ENCODE results near the gene CYP4F2. TPM values are rescaled to one million over a fixed set of nuclear protein-coding genes. Genes with fewer than 3 reads are reported as not detected.
"Not testable (repeated sequence)": the region's sequence is repeated elsewhere in the genome, so short reads cannot be mapped to it uniquely, and the experiment has no call there.

The CYP4F2 gene
- total RNA-seq, 1 donor from 2014 or later, result not detected

- Mint-ChIP-seq H3K27me3 (no peaks in the 10 kb centered on the region), H3K9me3 (peaks cover 3% of the 10 kb centered on the region), H3K4me1 (ENCODE audit: unreplicated experiment) (no peaks in the 10 kb centered on the region), H3K36me3 (no peaks in the 10 kb centered on the region), H3K4me3 (no peak overlapping the region), H3K27ac (no peak overlapping the region)
- no peak for DNase-seq (ENCODE audit: extremely low spot score, unreplicated experiment)
- no peak for TF ChIP-seq CTCF (conservative IDR thresholded peaks at IDR 0.05)
Observed at GRCh38 chr19:15911599-15912235, 13.8 kb upstream of the CYP4F2 start.

- Mint-ChIP-seq H3K9me3 (peaks cover 4% of the 10 kb centered on the region), H3K4me1 (ENCODE audit: unreplicated experiment) (no peaks in the 10 kb centered on the region), H3K27ac (no peak overlapping the region), H3K27me3 (no peaks in the 10 kb centered on the region), H3K36me3 (no peaks in the 10 kb centered on the region), H3K4me3 (no peak overlapping the region)
- DNase-seq (ENCODE audit: extremely low spot score, unreplicated experiment), result no peak
- no peak for TF ChIP-seq CTCF (conservative IDR thresholded peaks at IDR 0.05)
Observed at GRCh38 chr19:15905026-15905425, 7.2 kb upstream of the CYP4F2 start.

GRCh38 chr19:15902898-15903297, 5.0 kb upstream of the CYP4F2 start:
- not testable (repeated sequence) for H3K36me3 Mint-ChIP-seq; H3K4me1 Mint-ChIP-seq (ENCODE audit: unreplicated experiment)

GRCh38 chr19:15902254-15902653, 4.4 kb upstream of the CYP4F2 start:
- Mint-ChIP-seq H3K4me1 (ENCODE audit: unreplicated experiment) (no peaks in the 10 kb centered on the region), H3K9me3 (peaks cover 4% of the 10 kb centered on the region), H3K4me3 (no peak overlapping the region), H3K27ac (no peak overlapping the region), H3K36me3 (no peaks in the 10 kb centered on the region), H3K27me3 (no peaks in the 10 kb centered on the region)
- DNase-seq (ENCODE audit: extremely low spot score, unreplicated experiment), result no peak
- TF ChIP-seq CTCF (conservative IDR thresholded peaks at IDR 0.05), result no peak

More at GRCh38 chr19:15902898-15903297, 5.0 kb upstream of the CYP4F2 start:
- not testable (repeated sequence) for H3K9me3 Mint-ChIP-seq; H3K27me3 Mint-ChIP-seq; H3K4me3 Mint-ChIP-seq; DNase-seq (ENCODE audit: extremely low spot score, unreplicated experiment); H3K27ac Mint-ChIP-seq

- no peak for DNase-seq (ENCODE audit: extremely low spot score, unreplicated experiment)
- Mint-ChIP-seq H3K9me3 (peaks cover 9% of the 10 kb centered on the region), H3K36me3 (peaks cover 4% of the 10 kb centered on the region), H3K27ac (no peak overlapping the region), H3K4me1 (ENCODE audit: unreplicated experiment) (no peaks in the 10 kb centered on the region), H3K27me3 (no peaks in the 10 kb centered on the region), H3K4me3 (no peak overlapping the region)
- TF ChIP-seq CTCF (conservative IDR thresholded peaks at IDR 0.05), result no peak
Observed at GRCh38 chr19:15900504-15900903, 2.6 kb upstream of the CYP4F2 start.

GRCh38 chr19:15900032-15900431, 2.2 kb upstream of the CYP4F2 start:
- not testable (repeated sequence) for H3K4me3 Mint-ChIP-seq; H3K27ac Mint-ChIP-seq; H3K36me3 Mint-ChIP-seq; H3K27me3 Mint-ChIP-seq; H3K4me1 Mint-ChIP-seq (ENCODE audit: unreplicated experiment); DNase-seq (ENCODE audit: extremely low spot score, unreplicated experiment)
- peaks cover 11% of the 10 kb centered on the region for H3K9me3 Mint-ChIP-seq

- peaks cover 13% of the 10 kb centered on the region for H3K9me3 Mint-ChIP-seq
- DNase-seq (ENCODE audit: extremely low spot score, unreplicated experiment); H3K4me3 Mint-ChIP-seq; H3K36me3 Mint-ChIP-seq; H3K27ac Mint-ChIP-seq; H3K27me3 Mint-ChIP-seq; H3K4me1 Mint-ChIP-seq (ENCODE audit: unreplicated experiment): not testable (repeated sequence)
Observed at GRCh38 chr19:15899561-15899960, 1.7 kb upstream of the CYP4F2 start.

Data from type B pancreatic cell (in vitro differentiated cells).